Activated naive CD8-positive, alpha-beta T cell treated with anti-CD3 and anti-CD28 coated beads, Interleukin-2, amount 50 U/mL, for 16 hours (primary cell): ENCODE measurements around the gene GALNT13.

Source experiments
- DNase-seq: peaks from one replicate; pipeline ENCODE4 v3.0.0-alpha.2; 2020; ENCODE audit warnings: low read depth, low spot score

The GALNT13 gene

DNA sequence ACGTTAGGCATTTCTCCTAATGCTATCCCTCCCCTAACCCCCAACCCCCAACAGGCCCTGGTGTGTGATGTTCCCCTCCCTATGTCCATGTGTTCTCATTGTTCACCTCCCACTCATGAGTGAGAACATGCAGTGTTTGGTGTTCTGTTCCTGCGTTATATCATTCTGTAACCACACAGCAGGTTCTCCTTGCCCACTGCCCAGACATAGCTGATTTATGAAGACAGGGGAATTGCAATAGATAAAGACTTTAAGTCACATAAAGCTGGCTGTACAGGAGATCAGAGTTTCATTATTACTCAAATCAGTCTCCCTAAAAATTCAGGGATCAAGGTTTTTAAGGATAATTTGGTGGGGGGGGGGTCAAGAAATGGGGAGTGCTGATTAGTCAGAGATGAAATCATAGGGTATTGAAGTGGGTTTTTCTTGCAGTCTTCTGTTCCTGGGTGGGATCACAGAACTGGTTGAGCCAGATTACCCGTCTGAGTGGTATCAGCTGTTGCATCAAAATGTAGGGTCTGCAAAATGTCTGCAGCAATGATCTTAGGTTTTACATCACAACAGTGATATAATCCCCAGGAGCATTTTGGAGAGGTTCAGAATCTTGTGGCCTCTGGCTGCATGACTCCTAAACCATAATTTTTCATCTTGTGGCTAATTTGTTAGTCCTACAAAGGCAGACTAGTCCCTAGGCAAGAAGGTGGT is 434.7 kb downstream of the GALNT13 start:
- no peak for DNase-seq

DNA sequence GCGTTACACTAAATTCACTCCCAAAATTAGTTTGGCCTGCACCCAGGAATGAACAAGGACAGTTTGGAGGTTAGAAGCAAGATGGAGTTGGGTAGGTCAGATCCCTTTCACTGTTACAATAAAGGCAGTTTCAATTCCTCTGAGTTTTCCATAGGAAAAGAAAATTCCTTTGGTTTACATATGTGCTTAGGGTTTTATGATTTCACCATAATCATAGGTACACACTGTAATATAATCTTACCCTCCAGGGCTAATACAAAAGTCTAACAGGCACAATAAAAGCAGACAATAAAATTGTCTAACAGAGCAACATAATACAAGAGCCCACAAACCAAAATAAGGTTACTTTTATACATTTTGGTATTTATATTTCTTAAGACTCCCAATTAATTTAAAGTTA is 435.3 kb downstream of the GALNT13 start:
- no peak for DNase-seq

DNA sequence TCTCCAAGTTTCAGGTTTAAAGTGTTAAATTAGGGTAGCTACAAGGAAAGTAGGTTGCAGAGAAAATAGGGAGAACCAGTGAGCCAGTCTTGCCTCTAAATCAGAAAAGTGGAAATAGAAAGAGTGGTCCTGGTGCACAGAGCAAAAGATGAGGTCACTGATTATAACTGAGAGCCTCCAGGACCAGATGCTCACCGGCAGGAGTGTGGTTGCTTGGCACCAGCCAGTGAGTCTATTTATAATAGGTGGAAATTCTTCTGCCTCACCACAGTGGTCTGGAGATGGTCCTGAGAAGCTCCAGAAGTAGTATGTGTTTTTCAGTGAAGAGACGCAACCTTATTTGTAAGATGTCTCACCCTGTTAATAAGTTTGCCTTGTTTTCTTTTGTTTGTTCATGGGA is 452.9 kb downstream of the GALNT13 start:
- DNase-seq: no peak

DNA sequence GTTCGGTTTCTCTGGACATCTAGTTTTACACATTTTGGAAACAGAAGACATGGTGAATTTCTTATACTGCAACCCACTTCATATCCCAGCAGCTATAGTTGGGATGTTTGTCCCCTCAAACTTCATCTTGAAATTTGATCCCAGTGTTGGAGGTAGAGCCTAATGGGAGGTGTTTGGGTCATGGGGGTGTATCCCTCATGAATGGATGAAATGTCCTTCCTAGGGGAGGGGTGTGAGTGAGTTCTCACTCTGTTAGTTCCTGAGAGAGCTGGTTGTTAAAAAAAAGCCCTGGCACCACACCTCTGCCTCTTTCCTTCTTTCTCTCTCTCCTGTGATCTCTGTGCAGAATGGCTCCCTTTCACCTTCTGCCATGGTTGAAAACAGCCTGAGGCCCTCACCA is 457.8 kb downstream of the GALNT13 start:
- no peak for DNase-seq

DNA sequence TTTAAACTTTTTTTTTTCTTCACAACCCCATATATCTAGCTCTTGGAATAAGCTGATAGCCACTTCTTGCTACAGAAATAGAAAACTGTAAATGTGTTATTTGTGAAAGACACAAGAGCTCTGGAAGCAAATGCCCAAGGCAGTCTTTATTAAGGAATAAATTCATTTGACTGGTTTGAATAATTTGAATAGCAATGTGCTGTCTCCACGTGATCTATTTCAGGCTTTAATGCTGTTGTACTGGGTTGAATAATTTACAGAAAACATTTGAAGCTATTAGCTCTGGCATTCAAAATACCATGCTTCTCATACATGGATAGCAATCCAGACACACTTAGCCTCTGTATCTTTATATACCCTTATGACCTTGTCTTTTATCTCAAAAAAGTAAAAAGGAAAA is 460.1 kb downstream of the GALNT13 start:
- DNase-seq: no peak

DNA sequence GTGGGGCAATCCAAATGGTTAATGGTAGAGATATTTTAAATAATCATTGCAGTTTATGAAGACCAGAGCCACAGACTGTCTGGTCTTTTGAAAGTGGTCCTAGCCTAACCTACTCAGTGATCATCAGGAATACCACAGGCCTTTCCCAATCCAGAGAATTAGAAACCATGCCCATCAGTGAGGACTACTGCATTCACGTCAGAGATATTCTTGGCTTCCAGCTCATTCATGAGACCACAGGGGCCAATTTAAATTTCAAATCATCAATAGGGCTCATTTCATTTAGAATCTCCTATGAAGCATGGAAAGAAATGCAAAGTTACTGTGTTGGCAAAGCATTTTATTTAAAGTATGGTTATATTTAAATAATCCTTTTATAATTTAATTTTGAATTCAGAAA is 464.5 kb downstream of the GALNT13 start:
- DNase-seq: no peak

DNA sequence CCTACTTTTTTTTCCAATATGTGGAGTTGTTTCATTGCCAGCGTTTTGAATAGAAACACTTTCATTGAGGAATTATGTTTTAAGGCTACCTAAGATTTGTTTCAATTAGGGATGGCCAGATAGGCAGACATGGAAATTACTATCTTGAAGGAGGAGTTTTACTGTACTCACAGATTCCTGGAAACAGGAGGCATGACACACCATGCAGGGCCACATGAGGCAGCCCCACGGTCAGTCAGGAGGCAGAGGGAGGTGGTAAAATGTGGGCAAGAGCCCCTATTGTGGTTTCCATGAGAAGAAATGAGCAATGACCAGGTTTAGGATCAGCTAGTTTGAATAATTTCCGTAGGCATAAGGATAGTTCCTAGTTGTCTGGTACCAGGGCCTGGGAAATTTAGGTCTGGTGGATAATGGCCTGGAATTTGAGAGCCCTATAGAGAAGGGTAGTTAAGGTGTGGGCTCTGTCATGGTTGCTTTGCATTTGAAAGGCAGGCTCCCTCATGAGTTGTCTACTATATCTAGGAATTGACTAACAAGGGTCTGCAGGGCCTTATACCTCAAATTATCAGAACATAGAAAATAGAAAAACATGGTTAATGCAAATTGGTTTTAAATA is 466.7 kb downstream of the GALNT13 start:
- DNase-seq: no peak

DNA sequence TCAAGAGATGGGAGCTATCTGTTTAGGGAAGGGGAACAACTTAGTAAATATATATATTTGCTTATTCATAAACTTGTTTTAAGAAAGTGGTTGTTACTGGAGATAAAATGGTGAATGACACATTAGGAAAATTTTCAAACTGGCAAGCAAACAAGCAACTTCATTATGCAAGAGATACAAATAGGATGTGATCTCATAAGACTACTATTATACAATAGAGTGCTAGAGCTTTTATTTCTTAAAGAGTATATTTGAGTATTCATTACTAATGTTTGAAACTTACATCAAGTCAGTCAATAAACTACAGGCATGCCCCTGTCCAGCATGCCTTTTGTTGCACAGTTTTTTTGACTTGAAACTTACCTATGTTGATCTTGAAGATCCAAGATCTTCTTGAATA is 471.6 kb downstream of the GALNT13 start:
- DNase-seq: no peak

DNA sequence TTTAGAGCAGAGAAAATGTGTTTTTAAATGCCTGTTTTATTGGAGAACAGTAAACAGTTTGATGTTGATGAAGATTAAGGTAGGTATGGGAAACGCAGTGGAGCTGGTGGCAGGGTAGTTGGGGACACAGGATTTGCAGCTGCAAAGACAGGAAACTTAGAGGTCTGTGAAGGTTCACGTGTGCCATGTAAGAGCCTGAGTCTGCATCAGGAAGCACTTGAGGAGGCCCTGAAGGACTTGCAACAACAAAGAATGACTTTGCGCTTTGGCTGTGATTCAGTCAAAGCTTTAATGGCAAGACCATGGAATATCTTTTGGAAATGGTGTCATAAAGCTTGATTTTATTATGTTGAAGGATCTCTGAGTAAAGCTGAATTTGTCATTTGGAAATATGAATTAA is 479.2 kb downstream of the GALNT13 start:
- DNase-seq: no peak

DNA sequence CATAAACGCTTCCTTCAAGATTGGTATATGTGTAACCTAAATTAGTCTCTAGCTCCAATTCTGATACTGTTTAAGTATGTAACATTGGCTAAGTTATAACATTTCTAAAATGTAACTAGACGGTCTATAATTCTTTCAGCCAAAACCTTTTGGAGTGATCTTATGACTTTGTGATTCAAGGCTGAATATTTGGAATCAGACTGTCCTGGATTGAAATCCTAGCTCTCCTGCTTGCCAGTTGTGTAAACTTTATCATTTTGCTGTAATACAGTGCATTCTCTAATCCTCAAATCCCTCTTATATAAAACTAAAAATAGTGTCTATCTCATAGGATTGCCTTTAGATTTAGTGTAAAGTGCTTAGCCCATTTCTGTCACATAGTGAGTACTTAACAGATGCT is 489.6 kb downstream of the GALNT13 start:
- DNase-seq: no peak

DNA sequence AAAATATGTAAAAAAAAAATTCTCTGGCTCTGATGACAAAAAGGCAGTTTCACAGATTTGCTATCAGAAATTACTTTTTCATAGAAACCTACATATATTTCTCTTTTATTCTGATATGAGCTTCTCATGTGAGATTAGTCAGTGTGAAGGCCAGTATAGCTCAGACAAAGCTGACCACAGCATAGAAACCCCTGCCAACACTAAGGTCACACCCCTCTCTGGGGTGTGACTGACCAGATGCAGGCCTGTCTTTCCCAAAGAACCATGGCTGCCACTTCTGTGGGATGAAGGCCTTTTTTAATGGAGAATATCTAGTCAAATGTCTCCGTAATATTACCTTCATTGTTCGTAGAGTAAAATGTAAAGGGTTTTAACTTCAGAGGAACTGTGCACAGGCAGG is 496.4 kb downstream of the GALNT13 start:
- DNase-seq: no peak

DNA sequence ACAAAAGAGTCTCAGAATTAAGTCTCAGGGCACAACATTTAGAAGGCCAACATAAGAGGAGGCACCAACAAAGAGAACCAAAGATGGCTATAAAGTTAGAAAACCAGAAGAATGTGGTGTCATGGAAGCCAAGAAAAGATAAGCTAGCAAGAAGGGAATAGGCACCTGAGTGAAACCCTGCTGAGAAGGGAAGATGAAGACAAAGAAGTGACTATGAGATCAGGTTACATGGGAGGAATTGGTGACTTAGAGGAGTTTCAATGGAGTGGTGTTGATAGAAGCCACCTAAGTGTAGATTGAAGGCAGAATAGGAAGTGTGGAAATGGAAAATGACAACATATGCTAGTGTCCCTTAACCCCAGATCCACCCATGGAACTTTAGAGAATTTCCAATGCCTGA is 499.2 kb downstream of the GALNT13 start:
- no peak for DNase-seq

DNA sequence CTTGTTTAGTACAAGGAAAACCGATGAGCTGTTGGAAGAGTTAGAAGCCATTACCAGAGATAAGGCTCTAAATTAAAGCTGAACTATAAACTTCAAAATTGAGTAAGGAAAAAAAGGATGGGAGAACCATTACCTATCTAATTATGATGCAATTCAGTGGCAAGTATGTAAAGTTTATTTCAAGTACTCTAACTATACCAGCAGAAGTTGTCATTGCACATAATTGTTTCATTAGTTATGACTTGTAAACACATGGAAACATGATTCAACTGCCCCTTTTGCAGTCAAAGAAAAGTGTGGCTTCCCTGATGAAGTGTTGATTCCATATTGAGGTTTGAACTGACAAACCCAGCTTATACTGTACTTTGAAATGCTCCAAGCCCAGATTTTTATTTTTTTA is 502.7 kb downstream of the GALNT13 start:
- DNase-seq: no peak

DNA sequence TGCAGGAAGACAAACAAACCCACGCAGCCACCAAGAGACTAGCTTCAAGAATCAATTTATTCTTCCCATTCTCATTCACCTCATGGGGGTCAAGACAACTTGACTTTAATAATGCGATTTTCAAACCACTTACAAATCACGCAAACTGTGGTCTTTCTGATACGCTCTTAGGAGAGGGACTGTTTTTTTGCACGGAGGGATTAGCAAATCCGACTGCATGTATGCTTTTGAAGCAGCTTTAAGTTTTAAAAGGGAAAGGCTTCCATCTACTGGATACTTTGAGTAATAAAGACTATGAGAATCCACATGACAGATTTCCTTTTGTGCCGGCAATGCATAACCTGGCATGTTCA is 503.8 kb downstream of the GALNT13 start:
- DNase-seq: no peak

DNA sequence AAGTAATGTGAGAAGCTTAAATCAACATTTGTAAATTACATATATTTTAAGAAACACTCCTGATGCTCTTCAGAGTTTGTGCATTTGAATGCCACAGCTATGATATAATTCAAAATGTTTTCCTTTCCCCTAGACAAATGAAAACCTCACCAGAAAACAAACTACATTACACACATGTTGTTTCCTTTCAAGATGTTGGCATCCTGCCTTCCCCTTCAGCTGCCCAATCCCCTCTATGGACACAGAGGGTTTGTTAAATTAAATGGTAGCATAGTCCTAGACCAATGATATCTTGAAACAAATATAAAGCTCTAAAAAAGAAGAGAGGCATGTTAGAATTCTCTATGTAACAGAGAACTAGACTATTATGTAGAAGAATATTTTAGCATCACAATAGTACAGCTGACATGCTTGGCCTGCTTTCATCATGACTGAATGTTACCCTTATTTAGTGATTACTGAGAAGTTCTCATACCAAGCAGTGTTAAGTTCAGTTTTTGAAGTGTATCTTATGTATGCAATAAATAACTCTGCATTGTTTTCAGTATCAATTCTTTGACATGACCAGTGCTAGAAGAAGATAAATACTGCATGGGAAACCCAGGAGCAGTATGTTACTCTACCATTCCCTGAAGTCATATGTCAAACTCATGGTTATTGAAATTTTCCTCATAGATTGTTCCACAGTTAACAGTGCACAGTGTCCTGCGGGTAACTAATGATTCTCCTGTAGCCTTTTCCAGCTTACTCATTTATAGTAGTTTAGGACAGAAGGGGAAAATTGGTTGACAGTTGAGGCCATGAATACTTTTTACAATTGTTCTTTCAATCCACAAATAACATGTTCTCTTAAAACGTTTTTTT is 510.4 kb downstream of the GALNT13 start:
- DNase-seq: no peak

DNA sequence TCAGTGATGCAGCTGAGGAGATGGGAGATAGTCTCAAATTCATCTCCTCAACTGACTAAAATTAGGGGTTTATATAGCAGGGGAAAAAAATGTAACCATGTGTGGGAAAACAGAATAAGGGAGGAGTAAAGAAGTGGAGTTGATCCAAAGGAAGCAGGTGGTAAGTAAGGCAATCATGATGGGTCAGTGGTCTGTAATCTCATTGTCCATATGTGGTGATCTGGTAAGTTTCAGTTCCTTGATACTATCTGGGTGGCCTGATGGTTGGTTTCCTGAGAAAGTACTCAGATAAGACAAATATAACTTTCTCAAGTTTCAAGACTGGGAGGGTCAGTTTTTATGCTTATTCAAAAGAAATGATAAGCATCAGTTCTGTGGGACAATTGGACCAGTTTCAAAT is 514.5 kb downstream of the GALNT13 start:
- DNase-seq: no peak

DNA sequence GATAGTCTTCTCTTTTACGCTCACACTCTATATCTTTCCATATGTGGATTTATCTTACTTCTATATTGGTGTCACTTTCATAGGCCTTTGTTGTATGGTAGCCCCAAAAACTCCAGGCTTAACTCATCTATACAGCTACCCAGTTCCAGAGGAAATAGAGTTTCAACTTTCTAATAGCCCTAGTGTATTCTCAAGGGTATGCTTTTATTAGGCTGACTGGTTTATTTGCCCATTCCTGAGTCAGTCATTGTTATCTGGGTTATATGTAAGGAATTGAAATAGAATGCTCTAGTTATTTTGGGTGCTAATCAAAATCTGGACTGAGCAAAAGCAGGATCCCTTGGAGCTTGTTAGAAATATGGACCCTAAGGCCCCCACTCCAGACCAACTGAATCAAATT is 519.3 kb downstream of the GALNT13 start:
- no peak for DNase-seq

DNA sequence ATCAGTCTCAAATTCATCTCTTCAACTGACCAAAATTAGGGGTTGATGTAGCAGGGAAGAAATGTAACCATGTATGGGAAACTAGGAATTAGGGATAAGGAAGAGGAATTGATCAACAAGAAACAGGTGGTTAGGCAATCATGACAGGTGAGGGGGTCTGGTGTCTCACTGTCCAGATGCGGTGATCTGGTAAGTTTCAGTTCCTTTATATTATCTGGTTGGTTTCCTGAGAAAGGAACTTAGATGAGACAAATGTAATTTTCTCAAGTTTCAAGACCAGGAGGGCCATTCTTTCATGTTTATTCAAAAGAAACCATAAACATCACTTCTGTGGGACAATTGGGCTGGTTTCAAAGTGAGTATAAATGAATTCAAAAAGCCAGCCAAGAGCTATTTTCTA is 520.5 kb downstream of the GALNT13 start:
- no peak for DNase-seq

DNA sequence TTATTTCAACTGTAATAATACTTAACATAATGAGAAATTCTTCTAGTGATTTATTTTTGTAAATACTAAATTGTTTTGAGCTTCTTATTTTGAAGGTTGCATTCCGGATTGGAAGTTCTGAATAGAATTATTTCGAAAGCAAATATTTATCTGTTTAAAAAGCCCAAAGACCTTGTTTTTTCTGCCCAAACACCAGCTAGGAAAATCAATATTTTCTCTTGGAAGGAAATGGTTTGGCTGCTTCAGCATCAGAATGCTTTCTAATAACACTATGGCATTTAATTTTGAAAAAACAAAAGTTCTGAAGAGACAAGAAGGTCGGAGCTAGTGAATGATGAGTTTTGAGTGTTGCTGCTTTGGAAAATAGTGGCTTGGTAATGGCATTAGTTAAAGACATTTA is 522.9 kb downstream of the GALNT13 start:
- DNase-seq: no peak

DNA sequence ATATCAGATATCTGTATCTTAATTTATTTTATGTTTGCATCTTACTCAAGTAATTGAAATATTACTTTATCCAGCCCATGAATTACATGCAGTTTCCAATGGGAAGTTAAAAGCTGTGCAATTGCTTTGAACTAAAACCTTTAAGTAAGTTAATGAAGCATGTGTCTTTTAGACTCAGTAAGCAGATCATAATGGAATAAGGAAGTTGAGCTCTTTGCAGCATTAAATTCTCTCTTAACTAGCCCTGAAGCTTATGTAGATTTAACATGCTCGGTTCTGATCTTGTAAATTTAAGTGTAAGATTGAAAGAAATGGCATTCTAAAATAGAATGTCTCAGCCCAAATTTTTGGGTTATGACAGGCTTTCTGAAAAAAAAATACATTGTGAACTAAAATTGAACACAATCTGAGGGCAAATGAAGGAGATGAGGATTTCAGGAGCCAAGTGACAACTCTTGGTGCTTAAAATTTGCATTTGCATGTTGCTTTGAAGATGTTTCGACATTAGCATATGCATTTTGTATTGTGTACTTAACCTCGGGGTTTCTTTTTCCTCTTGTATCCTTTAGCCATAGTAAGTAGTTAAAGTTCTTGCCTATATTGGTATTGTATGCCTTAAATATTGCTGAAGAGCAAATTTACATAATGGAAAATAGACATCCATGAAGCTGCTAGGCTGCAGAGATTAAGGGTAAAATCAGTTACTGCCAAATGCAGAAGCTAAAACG is 529.0 kb downstream of the GALNT13 start:
- DNase-seq: no peak

DNA sequence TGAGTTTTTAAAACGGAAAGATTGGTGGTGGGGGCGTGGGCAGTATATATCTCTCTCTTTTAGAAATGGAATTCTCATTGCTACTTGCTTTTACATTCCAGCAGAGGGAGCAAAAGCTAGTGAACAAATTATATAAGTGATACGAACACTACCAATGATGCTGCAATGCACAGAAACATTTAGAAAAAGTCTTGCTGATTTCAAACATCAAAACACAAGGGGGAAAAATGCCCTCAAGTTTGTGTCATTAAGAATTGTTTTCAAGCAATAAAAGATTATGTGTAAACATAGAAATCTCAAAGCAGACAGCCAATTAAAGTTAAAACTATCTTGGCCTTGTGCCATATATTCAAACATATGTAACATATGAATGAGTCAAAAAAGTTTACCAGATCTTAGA is 530.5 kb downstream of the GALNT13 start:
- DNase-seq: no peak

DNA sequence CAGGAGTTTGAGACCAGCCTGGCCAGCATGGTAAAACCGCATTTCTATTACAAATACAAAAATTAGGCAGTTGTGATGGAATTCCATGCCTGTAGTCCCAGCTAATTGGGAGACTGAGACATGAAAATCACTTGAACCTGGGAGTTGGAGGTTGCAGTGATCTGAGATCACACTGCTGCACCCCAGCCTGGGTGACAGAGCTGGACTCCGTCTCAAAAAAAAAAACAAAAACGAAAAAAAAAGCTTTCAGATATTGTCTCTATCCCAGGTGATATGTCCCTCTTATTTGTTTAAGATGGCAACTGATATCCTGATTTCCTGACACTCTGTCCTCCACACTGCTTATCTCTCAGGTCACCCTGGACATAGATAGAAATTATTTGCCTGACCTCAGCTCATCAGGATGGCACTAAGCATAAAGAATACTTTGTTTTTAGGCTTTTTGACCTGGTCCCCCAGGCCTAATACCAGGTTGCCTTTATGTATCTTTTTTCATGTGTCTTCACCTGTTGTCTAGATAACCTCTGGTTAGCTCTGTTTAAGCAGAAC is 531.6 kb downstream of the GALNT13 start:
- DNase-seq: no peak
